WTC11 (cell line): ENCODE data around the gene TSSK1B.

Experiments used
- KAT7 ChIP-seq: sonication (generic); formaldehyde crosslinking; IDR thresholded peaks from 2 replicates; pipeline ENCODE4 v1.8.1; 2023; ENCODE audit warnings: missing genetic modification reagents, mild to moderate bottlenecking, borderline replicate concordance
- TF ChIP-seq, protein P1 (sequence below): fragments of 200-600 bp; IDR thresholded peaks from 2 replicates; pipeline ENCODE4 v1.8.0; 2022; ENCODE audit warnings: antibody characterized with exemption

DNA sequence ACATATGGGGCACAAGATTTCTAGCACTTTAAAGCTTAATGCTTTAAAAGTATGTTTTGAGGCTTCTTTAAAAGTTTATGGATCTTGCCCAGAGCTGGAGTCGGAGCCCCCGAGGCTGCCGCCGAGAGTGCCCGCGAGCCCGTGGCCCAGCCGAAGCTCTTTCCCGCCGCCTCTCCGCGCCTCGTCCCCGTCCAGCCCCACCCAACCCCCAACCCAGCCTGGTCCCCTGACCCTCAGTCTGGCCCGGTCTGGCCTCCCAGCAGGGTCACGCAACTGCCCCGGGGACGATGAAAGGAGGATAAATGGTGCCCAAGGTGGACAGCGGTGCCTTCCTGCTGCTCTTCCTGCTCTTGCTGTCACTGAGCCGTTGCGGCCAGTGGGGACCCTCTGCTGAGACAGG lies 1.7 kb downstream of the TSSK1B start:
- TF ChIP-seq, protein P1, sequence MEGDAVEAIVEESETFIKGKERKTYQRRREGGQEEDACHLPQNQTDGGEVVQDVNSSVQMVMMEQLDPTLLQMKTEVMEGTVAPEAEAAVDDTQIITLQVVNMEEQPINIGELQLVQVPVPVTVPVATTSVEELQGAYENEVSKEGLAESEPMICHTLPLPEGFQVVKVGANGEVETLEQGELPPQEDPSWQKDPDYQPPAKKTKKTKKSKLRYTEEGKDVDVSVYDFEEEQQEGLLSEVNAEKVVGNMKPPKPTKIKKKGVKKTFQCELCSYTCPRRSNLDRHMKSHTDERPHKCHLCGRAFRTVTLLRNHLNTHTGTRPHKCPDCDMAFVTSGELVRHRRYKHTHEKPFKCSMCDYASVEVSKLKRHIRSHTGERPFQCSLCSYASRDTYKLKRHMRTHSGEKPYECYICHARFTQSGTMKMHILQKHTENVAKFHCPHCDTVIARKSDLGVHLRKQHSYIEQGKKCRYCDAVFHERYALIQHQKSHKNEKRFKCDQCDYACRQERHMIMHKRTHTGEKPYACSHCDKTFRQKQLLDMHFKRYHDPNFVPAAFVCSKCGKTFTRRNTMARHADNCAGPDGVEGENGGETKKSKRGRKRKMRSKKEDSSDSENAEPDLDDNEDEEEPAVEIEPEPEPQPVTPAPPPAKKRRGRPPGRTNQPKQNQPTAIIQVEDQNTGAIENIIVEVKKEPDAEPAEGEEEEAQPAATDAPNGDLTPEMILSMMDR = no peak
- TF ChIP-seq KAT7 (CRISPR knock-in tag) = no peak
